Right ventricle myocardium superior (tissue), 1 donor: ENCODE results near the gene NTM. TPM values are rescaled to one million over a fixed set of nuclear protein-coding genes. Genes with fewer than 3 reads are reported as not detected.

Experiments used
- ATAC-seq: fragments of 200-7000 bp; cut with Tn5 transposase; one replicate; pipeline ENCODE4 v1.9.1; 2020; ENCODE audit warnings: mild to moderate bottlenecking; ENCODE audit not compliant: poor library complexity
- DNase-seq: peaks from one replicate; pipeline ENCODE4 v3.0.0-alpha.2; 2020
- intact Hi-C: fragments of 100-400 bp; cut with DNase I; formaldehyde crosslinking; loops from one replicate; pipeline ENCODE4 v1.11.2; 2022
- total RNA-seq: library from RNA; stranded (reverse); fragmentation: NEBNext Ultra II Directional; extraction: Animal tissue kit (Norgen Biotek cat#: 25700); gene quantifications from one replicate; pipeline ENCODE4 v1.2.1, GENCODE V29; 2021
- donor health status: DM: no; HTN: yes; CAD: no; lungs with severe emphysema.

Gene NTM
- total RNA-seq, 1 donor from 2014 or later: 1.5 TPM

DNA sequence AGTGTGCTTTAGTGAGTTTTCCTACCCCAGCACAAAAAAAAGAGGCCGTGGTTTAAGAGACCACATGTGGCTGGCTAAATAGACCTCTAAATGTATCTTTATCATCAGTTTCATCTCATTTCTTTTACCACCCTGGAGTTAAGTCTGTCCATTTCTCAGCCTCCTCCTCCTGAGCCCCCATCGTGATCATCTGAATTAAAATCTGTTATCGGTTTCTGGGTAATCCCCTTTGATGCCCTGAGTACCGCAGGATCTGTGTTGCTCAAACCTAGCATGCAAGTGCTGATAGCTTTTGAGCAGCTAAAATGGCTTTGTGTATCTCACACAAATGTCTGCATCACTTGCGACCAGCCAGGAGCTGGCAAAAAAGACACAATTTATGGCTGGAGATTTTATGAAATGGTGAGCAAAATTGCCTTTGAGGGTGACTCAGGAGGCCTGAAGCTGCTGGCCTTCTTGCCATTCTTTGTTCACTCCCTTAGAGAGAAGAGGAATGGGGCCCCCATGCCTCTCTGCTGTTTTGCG is 236.5 kb downstream of the NTM start:
- ATAC-seq (no peak), DNase-seq (no peak)
- intact Hi-C loops: no loop called here

DNA sequence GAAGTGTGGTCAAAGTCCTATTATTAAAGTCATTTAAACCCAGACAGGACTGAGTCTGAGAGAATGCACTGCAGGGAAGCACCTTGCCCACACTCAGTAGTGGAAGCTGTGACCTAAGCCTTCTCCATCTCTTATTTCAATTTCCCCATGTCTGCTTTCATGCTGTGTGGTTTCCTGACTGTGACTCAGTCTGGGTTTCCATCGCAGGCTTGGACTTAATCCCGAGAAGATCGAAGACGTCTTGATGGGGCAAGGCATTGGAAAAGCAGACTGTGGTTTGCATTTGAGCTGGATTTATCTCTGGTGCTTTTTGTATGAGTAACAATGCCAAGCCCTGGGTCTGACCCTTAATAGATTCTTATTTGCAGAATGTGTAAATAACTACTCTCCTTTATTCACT is 238.9 kb downstream of the NTM start:
- ATAC-seq (no peak), DNase-seq (no peak)
- intact Hi-C loops: no loop called here

DNA sequence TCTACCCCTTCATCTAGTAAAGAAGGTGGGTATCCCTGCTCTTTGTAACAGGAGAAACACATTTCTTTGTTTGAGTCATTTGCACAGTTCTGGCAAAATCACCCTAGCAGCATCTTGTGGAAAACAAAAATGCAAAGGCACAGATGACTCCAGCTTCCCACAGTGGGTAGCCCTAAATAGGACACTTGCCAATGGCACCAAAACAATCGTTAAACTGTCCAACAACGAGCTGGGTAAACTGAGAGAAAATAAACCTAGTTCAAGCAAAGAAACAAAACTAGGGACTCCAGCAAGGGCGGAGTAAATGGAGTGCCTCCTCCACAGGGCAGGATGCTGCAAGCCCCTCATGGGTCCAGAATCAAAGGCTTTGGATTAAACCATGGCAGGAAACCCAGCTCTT is 239.5 kb downstream of the NTM start:
- DNase-seq: no peak
- no peak for ATAC-seq
- intact Hi-C loops: no loop called here

DNA sequence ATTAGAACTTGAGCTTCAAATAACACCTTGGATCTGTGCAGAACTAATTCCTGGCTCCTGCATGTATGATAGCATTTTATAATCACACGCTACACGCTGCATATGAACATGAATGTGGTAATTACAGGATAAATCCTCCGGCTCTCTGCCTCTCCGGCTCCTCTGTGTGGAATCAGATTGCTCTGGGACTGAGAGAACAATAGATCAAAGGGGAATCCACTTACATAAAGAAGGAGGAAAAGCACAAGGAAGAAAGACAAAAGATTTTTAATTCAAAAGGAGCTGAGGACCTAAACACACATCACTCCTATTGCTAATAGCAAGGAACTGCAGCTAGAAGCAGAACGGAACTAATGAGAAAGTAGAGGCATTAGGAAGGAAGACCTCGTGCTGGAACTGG is 240.9 kb downstream of the NTM start:
- no peak for DNase-seq
- ATAC-seq: no peak
- intact Hi-C loops: no loop called here

DNA sequence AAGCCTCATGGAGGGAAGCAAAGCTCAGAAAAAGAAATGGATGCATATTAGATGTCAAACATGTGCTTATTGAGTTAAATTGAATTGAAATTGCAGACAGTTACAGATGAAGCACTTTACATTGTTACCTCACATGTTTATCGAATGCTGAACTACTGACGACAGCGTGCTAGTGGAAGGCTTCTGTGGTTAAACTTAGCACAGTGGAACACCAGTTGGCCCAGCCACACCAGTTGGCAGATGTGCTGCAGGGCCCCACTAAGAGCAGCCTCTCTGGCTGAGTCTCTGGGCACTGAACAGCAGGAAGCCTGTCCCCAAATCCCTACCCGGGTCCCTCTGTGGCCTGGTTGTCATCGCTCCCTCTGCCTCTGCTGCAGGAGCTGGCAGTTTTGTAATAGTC is 242.1 kb downstream of the NTM start:
- ATAC-seq (peak; percentile 96), DNase-seq (peak; percentile 52)
- intact Hi-C loops: no loop called here

DNA sequence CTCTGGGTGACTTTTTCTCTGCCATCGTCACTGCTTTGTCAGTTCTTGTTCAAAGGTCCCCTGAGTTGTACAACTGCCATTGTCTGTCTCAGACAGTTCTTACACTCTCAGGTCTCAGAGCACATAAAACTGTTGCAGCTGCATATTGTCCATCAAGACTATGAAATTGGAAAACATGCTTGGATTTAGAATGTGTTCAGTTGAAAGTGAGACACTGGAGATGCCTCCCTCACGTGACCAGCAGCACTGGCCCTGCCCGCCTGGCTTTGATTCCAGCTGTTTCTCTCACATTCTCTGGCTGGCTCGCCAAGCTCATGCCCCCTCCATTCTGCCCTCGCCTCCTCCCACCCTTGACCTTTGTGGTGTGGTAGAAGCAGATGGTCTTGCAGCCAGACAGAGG is 244.2 kb downstream of the NTM start:
- DNase-seq (no peak), ATAC-seq (no peak)
- intact Hi-C loops: no loop called here

DNA sequence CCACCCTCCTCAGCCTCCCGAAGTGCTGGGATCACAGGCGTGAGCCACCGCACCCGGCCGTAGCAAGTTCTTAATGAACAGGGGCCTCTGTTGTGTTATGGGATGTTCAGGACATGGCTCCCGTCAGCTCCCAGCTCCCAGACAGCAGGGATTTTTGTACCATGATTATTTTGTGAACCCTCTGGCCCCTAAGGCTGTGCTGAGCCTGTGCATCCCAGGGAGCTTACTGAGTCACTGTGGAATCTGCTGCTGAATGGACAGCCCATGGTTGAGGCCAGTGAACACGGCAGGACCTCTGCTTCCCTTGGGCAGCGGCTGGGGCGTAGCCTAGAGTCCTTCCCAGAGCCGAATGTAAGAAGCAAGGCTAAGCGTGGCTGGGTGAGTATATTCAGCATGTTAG is 245.2 kb downstream of the NTM start:
- ATAC-seq (no peak), DNase-seq (no peak)
- intact Hi-C loops: no loop called here

DNA sequence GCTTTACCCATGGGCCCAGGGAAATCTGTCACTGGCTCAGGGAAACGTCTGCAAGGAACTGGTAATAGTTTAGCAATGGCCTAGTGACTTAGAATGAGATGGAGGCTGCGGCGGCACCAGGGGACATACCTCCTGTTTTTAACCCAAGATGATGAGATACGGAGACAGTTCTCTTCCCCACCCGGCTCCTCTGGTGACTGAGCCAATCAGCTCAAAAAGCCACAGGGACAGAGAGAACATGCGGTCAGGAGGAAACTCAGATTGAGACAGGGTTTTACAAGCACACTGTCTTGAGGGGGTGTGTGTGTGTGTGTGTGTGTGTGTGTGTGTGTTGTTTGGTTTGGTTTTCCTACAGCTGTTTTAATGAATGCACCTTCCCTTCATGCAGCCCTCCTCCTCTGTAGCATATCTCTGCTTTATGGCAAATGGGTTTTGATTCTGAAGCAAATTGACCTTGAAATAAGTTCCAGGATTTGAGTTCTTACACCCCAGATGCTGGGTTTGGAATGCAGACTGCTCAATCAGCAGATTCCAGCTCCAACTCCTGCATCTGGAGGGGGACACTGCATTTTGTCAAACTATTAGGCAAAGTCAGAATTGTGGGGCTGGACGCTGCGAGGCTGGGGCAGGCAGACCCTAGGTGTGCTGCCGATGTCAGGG is 246.2 kb downstream of the NTM start:
- no peak for DNase-seq
- no peak for ATAC-seq
- intact Hi-C loops: no loop called here

DNA sequence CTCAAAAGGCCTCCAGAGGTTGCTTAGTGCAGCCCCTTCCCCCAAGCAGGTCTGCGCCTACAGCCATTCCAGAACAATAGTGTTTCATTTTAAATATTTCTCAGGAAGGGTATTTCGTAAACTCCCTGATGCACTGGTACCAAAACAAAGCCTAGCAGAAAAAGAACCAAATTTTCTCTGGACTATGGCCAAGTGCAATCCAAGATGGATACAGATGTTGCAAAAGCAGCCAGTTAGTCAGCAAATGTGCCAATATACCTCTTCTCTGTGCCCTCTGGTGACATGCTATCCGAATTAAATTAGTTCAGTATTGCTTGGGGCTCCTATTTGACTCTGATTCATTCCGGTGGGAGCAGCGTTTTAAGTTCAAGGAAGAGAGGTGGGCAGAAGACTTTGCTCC is 247.8 kb downstream of the NTM start:
- DNase-seq (no peak), ATAC-seq (no peak)
- intact Hi-C loops: no loop called here

DNA sequence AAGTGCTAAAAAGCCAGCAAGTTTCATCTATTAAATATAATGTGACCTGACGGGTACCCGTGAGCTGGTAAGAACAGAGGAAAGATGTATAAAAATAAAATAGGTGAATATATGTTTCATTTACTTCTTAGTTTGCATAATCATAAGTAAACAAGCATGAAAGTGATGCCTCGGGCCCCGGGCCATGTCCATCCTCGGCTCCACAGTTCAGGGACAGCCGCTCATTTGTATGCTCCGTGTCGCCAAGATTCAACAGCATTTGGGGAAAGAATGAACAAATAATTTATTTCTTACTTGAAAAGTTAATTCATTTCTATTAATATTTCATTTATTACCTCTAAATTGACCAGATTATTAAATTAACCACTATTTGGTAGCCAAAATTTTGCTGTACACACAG is 251.8 kb downstream of the NTM start:
- intact Hi-C loops: no loop called here
- ATAC-seq (no peak), DNase-seq (no peak)

DNA sequence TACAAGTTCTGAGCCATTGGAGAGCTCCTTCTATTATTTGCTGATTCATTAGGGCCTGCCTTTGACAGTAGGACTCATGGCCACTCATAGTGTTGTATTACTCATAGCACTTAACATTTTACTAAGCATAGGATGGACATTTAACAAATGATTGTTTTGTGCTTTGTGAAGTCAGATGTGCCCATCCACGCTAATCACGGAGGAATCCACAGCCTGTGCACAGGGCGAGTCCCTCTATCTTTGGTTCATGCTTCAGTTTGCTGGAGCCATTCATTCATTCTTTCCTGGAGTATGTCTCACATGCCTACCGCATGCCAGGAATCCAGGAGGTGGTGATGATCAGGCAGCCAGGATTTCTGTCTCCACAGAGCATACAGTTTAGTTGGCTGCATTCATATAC is 254.1 kb downstream of the NTM start:
- intact Hi-C loops: no loop called here
- DNase-seq: no peak
- ATAC-seq: no peak

DNA sequence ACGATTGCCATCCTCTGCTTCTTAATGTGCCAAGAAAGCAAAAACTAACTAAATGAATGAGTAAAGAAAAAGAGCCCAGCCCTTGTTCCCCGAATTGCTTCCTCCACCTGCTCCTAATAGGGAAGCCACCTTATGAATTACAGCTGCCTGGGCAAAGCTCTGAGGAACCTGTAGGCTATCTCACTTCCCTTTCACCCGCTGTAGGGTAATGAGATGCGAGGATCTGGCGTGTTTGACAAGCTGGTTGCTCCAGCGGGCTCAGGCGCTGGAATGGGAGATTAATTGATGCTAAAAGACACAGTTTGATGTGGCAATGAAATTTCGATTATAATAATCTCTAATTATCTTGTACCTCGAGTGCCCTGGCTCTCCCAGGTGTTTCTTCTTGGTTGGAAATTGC is 256.4 kb downstream of the NTM start:
- intact Hi-C loops: no loop called here
- DNase-seq (no peak), ATAC-seq (no peak)

DNA sequence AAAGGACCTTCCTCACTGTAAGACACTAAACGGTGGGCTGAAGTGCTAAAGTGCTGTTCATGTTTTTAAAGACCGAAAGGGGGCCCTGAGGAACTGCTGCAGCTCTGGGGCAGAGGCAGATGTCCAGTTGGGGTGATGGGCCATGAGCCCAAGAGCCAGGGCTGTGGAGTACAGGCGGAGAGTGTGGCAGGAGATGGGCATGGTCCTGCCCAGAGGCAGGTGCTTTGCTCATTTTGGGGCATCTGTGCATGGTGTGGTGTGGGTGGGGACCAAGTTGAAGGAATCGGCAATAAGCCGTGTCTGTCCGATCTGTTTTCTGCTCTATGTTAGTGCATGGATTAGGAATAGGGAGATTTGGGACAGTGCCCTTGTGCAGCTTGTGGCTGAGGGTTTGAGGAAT is 258.3 kb downstream of the NTM start:
- ATAC-seq: no peak
- DNase-seq: no peak
- intact Hi-C loops: no loop called here

DNA sequence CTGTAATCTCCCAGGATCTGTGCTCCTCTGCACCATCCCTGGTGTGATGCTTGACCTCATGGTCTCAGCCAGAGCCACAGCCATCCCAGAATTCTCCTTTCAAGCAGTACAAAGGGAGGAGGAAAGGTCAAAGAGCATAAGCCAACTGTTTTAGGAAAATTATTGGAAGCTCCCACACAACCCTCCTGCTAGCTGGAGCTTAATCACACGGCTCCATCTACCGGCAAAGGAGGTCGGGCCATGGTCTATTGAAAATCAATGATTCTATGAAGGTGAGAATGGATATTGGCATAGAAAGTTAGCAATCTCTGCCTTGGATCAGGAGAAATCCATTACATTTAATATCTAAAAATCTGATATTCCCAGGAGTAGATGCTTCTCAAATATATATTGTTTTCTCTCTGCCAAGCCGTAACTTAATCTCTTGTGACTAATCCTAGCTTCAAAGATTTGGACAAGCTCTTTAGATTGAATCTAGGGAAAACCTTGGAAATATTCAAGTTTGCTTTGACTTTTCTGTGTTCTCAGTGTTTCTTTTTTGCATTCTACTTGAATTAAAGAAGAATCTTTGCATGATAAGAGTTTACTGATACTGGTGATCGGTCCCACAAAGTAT is 259.6 kb downstream of the NTM start:
- DNase-seq: no peak
- no peak for ATAC-seq
- intact Hi-C loops: no loop called here

DNA sequence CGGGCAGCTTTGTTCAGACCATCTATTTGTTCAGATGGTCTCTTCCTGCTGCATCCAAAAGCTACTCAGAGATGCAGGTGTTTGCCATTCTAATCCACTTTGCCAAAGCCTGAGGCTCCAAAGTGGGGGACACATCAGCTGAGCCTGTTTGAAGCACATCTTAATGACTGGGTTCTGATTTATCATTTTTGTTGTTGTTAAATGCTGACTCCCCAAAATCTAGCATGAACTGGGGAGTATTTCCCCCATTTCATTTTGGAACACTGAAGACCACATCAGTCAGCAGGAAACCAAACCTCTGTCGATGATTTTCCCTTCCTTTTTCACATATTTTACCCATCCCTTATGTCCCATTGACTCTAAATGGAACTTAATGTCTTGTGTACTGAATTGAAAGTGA is 262.6 kb downstream of the NTM start:
- no peak for DNase-seq
- intact Hi-C loops: no loop called here
- no peak for ATAC-seq

DNA sequence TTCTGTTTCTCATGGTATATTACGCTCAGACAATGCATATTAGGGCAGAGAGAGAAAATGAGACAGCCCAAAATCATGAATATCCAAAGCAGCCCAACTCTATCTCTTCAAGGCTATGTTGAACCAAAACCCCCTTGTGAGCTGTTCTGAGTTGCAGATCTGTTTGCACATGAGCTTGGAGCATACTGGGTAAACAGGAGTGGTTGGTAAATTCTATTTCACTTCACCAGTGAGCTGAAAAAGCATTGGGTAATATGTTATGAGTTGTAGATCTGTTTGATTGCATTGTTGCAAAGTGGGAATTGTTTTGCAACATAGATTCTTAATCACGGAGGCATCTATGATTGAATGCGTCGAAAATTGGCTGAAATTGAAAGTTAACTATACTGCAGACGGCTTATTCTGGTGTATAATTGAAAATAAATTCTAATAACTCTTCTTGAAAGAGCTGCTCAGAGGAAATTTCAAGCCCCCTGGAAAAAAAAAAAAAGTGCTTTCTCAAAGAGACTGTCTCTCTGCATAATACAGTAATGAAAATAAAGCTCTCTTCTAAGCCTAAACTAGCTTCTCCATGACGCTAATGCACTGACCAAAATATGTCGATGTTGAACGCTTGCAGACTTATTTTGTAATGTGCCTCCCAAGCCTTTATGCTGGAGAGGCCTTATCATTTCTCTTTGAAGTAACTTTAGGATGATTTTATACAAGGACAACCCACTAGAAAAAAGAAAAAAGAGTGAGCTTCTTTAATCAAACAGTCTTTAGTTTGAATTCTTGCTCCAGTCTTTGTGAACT is 263.7 kb downstream of the NTM start:
- DNase-seq (no peak), ATAC-seq (no peak)
- intact Hi-C loops: no loop called here

DNA sequence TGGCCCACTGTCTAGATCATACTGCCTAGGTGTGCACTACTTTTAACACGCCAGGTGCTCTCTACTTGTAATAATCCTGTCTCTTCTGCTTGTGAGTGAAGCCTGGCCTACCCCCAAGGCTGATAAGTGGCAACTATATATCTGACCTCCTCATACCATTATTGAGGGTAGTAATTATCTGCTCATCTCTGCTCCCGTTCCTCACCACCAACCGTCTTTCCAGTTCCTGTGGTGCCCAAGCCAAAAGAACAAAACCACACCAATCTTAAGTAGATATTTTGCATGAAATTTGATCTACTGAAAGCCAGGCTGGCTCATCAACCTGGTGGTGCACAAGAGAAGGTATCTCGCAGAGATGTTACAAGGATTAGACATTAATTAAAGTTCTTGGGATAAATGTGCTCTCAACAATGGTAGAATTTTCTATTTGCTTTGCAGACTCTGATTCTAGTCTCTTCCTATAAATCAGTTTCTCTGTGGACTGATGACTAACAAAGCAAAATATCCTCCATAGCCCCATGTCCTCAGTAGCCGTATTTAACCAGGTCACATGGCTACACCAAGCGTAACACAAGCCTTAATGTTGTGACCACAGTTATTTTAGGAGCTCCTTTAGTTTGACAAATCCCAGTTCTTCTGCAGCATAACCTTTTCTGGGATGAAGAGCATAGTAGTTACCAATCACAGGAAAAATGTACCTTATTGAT is 267.2 kb downstream of the NTM start:
- no peak for DNase-seq
- intact Hi-C loops: no loop called here
- ATAC-seq: no peak

DNA sequence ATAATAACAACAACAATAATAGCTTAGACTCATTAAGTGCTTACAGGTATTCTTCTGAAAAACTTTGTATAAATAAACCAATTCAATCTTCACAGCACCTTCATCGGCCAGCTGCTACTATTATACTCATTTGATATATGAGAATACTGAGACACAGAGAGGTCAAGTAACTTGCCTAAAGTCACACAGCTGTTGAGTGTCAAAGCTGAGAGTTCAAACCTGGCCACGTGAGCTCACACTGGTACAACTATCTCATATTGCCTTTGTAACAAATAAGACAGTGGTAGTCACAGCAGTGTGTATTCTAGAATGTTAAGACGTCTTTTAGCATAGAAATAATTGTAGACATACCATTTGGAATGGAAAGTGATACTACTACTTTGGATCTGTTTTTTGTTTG is 268.5 kb downstream of the NTM start:
- no peak for DNase-seq
- intact Hi-C loops: no loop called here
- no peak for ATAC-seq

DNA sequence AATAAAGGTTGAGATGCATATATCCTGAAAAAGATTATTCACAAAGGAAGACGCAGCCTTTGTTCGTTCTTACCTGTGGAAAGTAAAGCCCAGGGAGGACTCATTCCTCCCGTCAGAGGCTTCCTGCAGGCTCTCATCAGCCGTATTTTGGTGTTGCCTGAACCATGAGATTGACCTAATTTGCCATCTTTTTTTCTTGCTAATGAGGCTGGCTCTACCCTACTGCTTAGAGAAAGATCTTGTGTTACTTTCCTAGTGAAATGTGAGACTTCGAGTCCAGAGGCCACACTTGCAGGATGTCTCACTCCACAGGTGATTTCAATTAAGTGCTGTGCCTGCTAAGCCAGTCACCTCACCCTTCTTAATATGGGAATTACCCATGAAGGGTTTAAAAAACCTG is 269.9 kb downstream of the NTM start:
- ATAC-seq: no peak
- no peak for DNase-seq
- intact Hi-C loops: no loop called here
